Fibroblast of mammary gland (primary cell): ENCODE results near the gene CFAP92.

Experiments
- DNase-seq: peaks from one replicate; pipeline ENCODE4 v3.0.0-alpha.2; 2010; ENCODE audit warnings: low read depth
- H3K4me3 ChIP-seq: 2 replicates; pipeline ENCODE4 v1.5.1; 2011; ENCODE audit warnings: low read depth, mild to moderate bottlenecking, low read length, moderate library complexity; ENCODE audit not compliant: control insufficient read depth
- CTCF ChIP-seq: conservative IDR thresholded peaks from 2 replicates; pipeline ENCODE4 v1.5.1; 2011; ENCODE audit warnings: low read depth, low read length, inconsistent platforms; ENCODE audit not compliant: control insufficient read depth, insufficient read depth

CFAP92 gene

GRCh38 chr3:129036222-129037092, 42.6 kb upstream of the CFAP92 start:
- no peak overlapping the region for H3K4me3 ChIP-seq
- no peak for DNase-seq
- no peak for TF ChIP-seq CTCF

GRCh38 chr3:129035360-129036221, 41.7 kb upstream of the CFAP92 start:
- no peak for DNase-seq
- TF ChIP-seq CTCF, result no peak
- no peak overlapping the region for H3K4me3 ChIP-seq

- no peak for DNase-seq
- H3K4me3 ChIP-seq, result no peak overlapping the region
- no peak for TF ChIP-seq CTCF
These were observed 40.8 kb upstream of the CFAP92 start for GRCh38 chr3:129034642-129035041.

GRCh38 chr3:129033633-129034321, 39.9 kb upstream of the CFAP92 start:
- no peak overlapping the region for H3K4me3 ChIP-seq
- TF ChIP-seq CTCF, result no peak
- no peak for DNase-seq

GRCh38 chr3:129033151-129033550, 39.3 kb upstream of the CFAP92 start:
- no peak for TF ChIP-seq CTCF
- DNase-seq, result no peak

GRCh38 chr3:129032716-129033115, 38.8 kb upstream of the CFAP92 start:
- no peak for TF ChIP-seq CTCF
- no peak overlapping the region for H3K4me3 ChIP-seq
- no peak for DNase-seq

More at GRCh38 chr3:129033151-129033550, 39.3 kb upstream of the CFAP92 start:
- no peak overlapping the region for H3K4me3 ChIP-seq
